SH-SY5Y (cell line): Measurements from ENCODE around the gene TBX2.

Source experiments
- GATA2 ChIP-seq: IDR thresholded peaks from 2 replicates; pipeline ENCODE4 v1.6.1; 2011; ENCODE audit warnings: mild to moderate bottlenecking, low read depth, low read length
- GATA3 ChIP-seq: IDR thresholded peaks from 2 replicates; pipeline ENCODE4 v1.6.1; 2011; ENCODE audit warnings: low read depth, mild to moderate bottlenecking, low read length, moderate library complexity

TBX2 gene

DNA sequence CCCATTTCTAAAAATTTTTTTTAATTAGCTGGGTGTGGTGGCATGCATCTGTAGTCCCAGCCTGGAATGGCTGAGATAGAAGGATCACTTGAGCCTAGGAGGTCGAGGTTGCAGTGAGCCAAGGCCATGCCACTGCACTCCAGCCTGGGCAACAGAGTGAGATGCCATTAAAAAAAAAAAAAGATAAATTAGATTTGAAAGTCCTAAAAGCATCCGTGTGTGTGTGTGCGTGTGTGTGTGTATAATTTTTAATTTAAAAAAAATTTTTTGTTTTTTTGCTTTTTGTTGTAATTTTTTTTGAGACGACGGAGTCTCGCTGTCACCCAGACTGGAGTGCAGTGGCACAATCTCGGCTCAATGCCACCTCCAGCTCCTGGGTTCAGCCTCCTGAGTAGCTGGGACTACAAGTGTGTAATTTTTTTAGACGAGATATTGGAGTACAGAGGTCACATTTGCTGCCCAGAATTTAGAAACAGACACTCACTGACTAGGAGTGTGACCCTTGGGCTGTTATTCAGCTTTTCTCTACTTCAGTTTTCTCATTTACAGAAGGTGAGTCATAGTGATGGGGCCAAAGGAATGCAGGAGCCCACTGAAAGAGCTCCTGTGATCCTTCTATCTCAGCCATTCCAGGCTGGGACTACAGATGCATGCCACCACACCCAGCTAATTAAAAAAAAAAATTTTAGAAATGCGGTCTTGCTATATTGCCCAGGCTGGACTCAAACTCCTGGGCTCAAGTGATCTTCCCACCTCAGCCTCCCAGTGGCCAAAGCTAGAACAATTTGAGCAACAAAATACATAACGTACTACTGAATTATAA is 27.1 kb downstream of the TBX2 start:
- no peak for TF ChIP-seq GATA2
- TF ChIP-seq GATA3 = no peak

GRCh38 chr17:61427567-61427966 is 27.9 kb downstream of the TBX2 start:
- TF ChIP-seq GATA3 = no peak
- no peak for TF ChIP-seq GATA2

DNA sequence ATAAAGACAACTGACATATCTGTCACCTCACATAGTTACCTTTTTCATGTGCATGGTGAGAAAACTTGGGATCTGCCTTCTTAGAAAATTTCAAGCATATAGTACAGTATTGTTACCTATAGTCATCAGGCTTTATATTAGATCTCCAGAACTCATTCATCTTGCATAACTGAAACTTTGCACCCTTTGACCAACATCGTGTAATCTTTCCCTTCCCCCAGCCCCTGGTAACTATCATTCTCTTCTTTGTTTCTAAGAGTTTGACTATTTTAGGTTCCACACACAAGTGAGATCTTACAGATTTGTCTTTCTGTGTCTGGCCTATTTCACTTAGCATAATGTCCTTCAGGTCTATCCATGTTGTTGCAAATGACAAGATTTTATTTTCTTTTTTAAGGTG is 29.6 kb downstream of the TBX2 start:
- no peak for TF ChIP-seq GATA3
- TF ChIP-seq GATA2 = no peak

GRCh38 chr17:61431594-61432311 is 32.1 kb downstream of the TBX2 start:
- no peak; the same call in 1 of the 2 replicates for TF ChIP-seq GATA2
- TF ChIP-seq GATA3 = no peak

- TF ChIP-seq GATA2 (no peak), GATA3 (no peak)
Measured at GRCh38 chr17:61436273-61436672, 36.6 kb downstream of the TBX2 start.

- TF ChIP-seq GATA3 (no peak), GATA2 (no peak)
Measured at GRCh38 chr17:61436995-61437704, 37.5 kb downstream of the TBX2 start.

GRCh38 chr17:61440697-61441096 is 41.1 kb downstream of the TBX2 start:
- TF ChIP-seq GATA2 (no peak), GATA3 (no peak)

GRCh38 chr17:61442136-61442775 is 42.6 kb downstream of the TBX2 start:
- no peak for TF ChIP-seq GATA3
- TF ChIP-seq GATA2 = no peak

- no peak for TF ChIP-seq GATA3
- no peak for TF ChIP-seq GATA2
Measured at GRCh38 chr17:61442878-61443474, 43.3 kb downstream of the TBX2 start.

DNA sequence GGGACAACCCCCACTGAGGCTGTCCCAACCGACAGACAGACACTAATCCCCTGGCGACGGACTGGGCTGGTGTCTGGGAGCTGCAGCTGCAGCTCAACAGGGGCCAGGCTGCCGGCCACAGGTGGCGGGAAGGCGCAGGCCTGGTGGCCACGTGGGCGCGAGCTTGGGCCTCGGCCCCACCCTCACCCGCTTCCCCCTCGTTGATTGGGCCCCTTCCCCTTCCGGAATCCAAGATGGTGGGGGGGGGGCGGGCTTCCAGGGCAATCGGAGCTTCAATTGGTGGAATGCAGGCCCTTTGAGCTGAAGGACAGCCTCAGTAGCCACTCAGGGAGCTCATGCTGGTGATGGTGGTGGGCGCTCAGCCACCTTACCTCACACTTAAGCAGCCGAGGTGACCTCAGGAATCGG is 43.8 kb downstream of the TBX2 start:
- TF ChIP-seq GATA2 = no peak
- no peak for TF ChIP-seq GATA3

DNA sequence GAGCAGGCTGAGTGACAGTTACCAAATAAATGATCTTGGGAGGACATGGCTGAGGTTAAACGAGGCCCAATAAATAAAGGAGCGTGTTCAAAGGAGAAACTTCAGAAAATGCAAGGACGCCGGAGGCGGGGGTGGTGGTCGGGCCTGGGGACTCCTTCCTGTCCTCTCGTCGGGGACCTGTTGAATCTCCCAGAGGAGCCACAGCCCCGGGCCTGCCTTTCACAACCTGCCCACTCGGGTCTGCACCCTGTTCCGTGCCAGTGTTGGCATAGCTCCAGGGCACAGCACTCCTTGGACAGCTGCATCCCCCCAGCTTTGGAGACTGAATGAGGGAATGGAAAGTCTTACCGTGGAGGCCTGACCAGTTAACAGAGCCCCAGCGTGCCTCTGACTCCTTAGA is 44.4 kb downstream of the TBX2 start:
- TF ChIP-seq GATA3 = no peak
- TF ChIP-seq GATA2 = no peak

DNA sequence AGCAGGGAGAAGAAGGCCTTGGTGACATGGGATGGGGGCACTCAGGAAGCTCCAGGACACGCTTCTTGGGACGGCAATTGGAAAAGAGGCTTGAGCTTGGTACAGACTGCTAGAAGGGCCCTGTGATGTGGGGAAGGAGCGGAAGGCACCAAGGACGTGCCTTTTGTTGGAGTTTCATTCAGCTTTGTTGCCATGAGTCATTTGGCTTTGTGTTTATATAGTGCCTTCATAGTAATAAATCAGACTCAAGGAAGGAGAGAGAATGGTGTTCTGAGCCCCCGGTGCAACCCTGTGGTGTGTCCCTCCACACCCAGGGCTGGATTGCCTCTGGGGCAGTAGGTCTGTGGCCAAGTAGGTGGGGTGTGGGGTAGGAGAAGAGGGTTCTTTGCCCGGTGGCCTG is 45.2 kb downstream of the TBX2 start:
- TF ChIP-seq GATA3 (no peak), GATA2 (no peak)

GRCh38 chr17:61447358-61447757 is 47.7 kb downstream of the TBX2 start:
- TF ChIP-seq GATA2 (no peak), GATA3 (no peak)

DNA sequence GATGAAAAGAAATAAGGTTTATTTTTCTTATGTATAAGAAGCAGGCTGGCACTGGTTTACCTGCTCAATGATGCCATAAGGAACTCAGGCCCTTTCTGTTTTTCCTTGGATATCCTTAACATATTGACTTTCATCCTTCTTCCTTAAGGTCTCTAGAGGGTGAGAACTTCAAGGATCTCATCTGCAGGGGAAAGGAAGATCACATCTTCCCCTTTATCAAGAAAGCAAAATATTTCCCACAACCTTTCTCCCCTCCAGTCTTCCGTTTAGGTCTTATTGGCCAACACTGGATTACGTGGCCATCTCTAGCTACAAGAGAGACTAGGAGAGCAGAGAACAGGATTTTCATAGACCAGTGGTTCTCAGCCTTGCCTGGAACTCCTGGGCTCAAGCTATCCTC is 48.4 kb downstream of the TBX2 start:
- TF ChIP-seq GATA2 (no peak), GATA3 (no peak)
